H1 (cell line): ENCODE results near the gene CDC73. TPM values are rescaled to one million over a fixed set of nuclear protein-coding genes. Genes with fewer than 3 reads are reported as not detected.

Experiments used
- BCL11A ChIP-seq, 2 experiments: IDR thresholded peaks; one replicate each; pipeline ENCODE4 v1.6.1; 2011; ENCODE audit warnings: low read depth in 2 of 2, low read length in 2 of 2, mild to moderate bottlenecking in 2 of 2
- CBX5 ChIP-seq: fragments of 300-800, 300-1000 bp; sonication (generic); IDR thresholded peaks from 2 replicates; pipeline ENCODE4 v1.7.1; 2016; ENCODE audit warnings: antibody characterized with exemption, low read length, low read depth
- CHD2 ChIP-seq: IDR thresholded peaks from 2 replicates; pipeline ENCODE4 v1.6.1; 2012; ENCODE audit warnings: low read length, improper control_type of control experiment
- KDM4A ChIP-seq: IDR thresholded peaks from one replicate; pipeline ENCODE4 v1.7.1; 2012; ENCODE audit warnings: low read depth, mild to moderate bottlenecking, moderate library complexity, low read length, inconsistent platforms; ENCODE audit not compliant: severe bottlenecking
- NANOG ChIP-seq: IDR thresholded peaks from 2 replicates; pipeline ENCODE4 v1.6.1; 2011; ENCODE audit warnings: low read length, low read depth, mild to moderate bottlenecking, inconsistent platforms; ENCODE audit not compliant: insufficient read depth, poor library complexity, severe bottlenecking
- PHF8 ChIP-seq: fragments of 200-600 bp; sonication (generic); conservative IDR thresholded peaks from 2 replicates; pipeline ENCODE4 v1.7.1; 2012; ENCODE audit warnings: low read depth, mild to moderate bottlenecking, inconsistent platforms, low read length, moderate library complexity
- RBBP5 ChIP-seq: IDR thresholded peaks from 2 replicates; pipeline ENCODE4 v1.7.1; 2012; ENCODE audit warnings: low read depth, mild to moderate bottlenecking, inconsistent platforms, low read length, moderate library complexity, borderline replicate concordance
- TAF7 ChIP-seq: optimal IDR thresholded peaks from 2 replicates; pipeline ENCODE3; 2011; ENCODE audit warnings: low read depth, mild to moderate bottlenecking, inconsistent platforms, low read length, moderate library complexity, borderline replicate concordance
- polyA plus RNA-seq, 7 experiments: library from polyadenylated mRNA; depleted of rRNA in 3 of 7; stranded (reverse) in 5 of 7; unstranded in 2 of 7; fragments of >200 nt in 5 of 7; fragments of 200-250 nt in 2 of 7; gene quantifications; 1 replicate in 5 of 7; 2 replicates in 1 of 7; 4 replicates in 1 of 7; pipeline versions ENCODE4 v1.2.1 to v1.2.3, GENCODE V29; 2011 to 2013; ENCODE audit warnings: missing spikeins in 2 of 7, mixed read lengths in 2 of 7
- total RNA-seq: library from RNA; stranded (reverse); fragmentation: NEBNext Ultra II Directional; extraction: Animal tissue kit (Norgen Biotek cat#: 25700); gene quantifications from 2 replicates; pipeline ENCODE4 v1.2.1, GENCODE V29; 2021
- TF ChIP-seq, protein P1 (sequence below): IDR thresholded peaks from 2 replicates; pipeline ENCODE4 v1.6.1; 2012; ENCODE audit warnings: low read length, inconsistent platforms

The CDC73 gene
- total and polyA plus RNA-seq, 2 of the 8 experiments (the other 6 are each of a cell fraction or from before 2014, with no cell fraction given), result 9.8 to 64.0 TPM

DNA sequence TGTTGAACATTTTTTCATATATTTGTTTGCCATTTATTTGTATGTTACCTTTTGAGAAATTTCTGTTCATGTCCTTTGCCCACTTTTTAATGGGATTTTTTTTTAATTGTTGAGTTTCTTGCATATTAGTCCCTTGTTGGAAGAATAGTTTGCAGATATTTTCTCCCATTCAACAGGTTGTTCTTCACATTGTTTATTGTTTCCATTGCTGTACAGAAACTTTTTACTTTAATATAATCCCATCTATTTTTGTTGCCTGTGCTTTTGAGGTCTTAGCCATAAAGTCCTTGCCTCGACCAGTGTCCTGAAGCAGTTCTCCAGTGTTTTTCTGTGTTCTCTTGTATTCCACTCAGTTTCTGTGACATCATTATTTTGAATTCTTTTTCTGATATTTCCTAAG, 118.8 kb downstream of the CDC73 start (continued):
- no peak for TF ChIP-seq CHD2
- no peak for TF ChIP-seq KDM4A
- TF ChIP-seq, protein P1, sequence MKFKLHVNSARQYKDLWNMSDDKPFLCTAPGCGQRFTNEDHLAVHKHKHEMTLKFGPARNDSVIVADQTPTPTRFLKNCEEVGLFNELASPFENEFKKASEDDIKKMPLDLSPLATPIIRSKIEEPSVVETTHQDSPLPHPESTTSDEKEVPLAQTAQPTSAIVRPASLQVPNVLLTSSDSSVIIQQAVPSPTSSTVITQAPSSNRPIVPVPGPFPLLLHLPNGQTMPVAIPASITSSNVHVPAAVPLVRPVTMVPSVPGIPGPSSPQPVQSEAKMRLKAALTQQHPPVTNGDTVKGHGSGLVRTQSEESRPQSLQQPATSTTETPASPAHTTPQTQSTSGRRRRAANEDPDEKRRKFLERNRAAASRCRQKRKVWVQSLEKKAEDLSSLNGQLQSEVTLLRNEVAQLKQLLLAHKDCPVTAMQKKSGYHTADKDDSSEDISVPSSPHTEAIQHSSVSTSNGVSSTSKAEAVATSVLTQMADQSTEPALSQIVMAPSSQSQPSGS, result no peak
- TF ChIP-seq PHF8, result no peak
- TF ChIP-seq BCL11A (IDR thresholded peaks at IDR 0.05; ENCODE audit: low read depth in 2 of 2, low read length in 2 of 2), result no peak
- no peak for TF ChIP-seq CBX5
- no peak for TF ChIP-seq NANOG
- no peak for TF ChIP-seq TAF7
- no peak for TF ChIP-seq RBBP5
